Mesodermal cell (in vitro differentiated cells): Measurements from ENCODE around the gene ARMC9.

ENCODE experiments used
- H3K27ac ChIP-seq: 2 replicates; pipeline ENCODE4 v1.7.0; 2013; ENCODE audit warnings: mild to moderate bottlenecking, low read depth, low read length, moderate library complexity; ENCODE audit not compliant: severe bottlenecking
- H3K36me3 ChIP-seq: 2 replicates; pipeline ENCODE4 v1.7.1; 2013; ENCODE audit warnings: mild to moderate bottlenecking, low read length, moderate library complexity; ENCODE audit not compliant: control insufficient read depth, insufficient read depth
- H3K4me1 ChIP-seq: one replicate; pipeline ENCODE4 v1.7.1; 2013; ENCODE audit warnings: mild to moderate bottlenecking, low read length; ENCODE audit not compliant: insufficient read depth, control insufficient read depth, poor library complexity, severe bottlenecking
- H3K4me3 ChIP-seq: 2 replicates; pipeline ENCODE4 v1.7.0; 2013; ENCODE audit warnings: low read length, control low read depth, mild to moderate bottlenecking; ENCODE audit not compliant: insufficient read depth, poor library complexity, severe bottlenecking; ENCODE audit errors: extremely low read depth
- H3K9me3 ChIP-seq: 2 replicates; pipeline ENCODE4 v1.7.1; 2013; ENCODE audit warnings: mild to moderate bottlenecking, low read length, moderate library complexity; ENCODE audit not compliant: control insufficient read depth
- WGBS, 2 experiments: methylation state at CpG; one replicate each; pipeline ENCODE4 v1.1.5; 2013; ENCODE audit warnings: missing lambda C conversion rate in 2 of 2; ENCODE audit not compliant: insufficient coverage in 2 of 2; 5-methylcytosine and 5-hydroxymethylcytosine counted together

ARMC9 gene

DNA sequence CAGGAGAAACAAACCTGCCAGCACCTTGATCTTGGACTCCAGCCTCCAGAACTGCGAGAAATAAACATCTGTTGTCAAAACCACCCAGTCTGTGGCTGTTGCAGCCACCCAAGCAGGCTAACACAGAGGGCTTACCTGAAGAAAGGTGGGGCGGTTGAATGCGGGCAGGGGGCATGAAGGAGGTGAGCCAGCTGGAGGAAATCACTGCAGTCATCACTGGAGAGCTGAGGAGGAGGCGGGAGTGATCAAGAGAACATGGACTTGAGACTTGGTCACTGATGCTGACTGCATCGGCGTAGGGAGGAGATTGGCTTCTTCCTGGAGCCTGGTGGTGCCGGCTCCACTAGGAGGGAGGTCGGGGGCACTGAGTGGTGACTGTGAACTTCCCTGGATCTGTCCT lies 14.6 kb upstream of the ARMC9 start:
- no peak overlapping the region for H3K27ac ChIP-seq
- WGBS, 2 experiments: 92 to 95% methylated on average over 8 of the region's 8 CpGs
- peaks cover 13% of the 10 kb centered on the region for H3K4me1 ChIP-seq
- no peak overlapping the region for H3K4me3 ChIP-seq
- no peaks in the 10 kb centered on the region for H3K36me3 ChIP-seq
- H3K9me3 ChIP-seq: no peaks in the 10 kb centered on the region

- Histone ChIP-seq H3K27ac (no peak overlapping the region), H3K36me3 (no peaks in the 10 kb centered on the region), H3K4me3 (no peak overlapping the region), H3K4me1 (peaks cover 13% of the 10 kb centered on the region), H3K9me3 (no peaks in the 10 kb centered on the region)
- 94 to 100% methylated on average over 1 to 3 of the region's 4 CpGs for WGBS, 2 experiments
Observed at GRCh38 chr2:231184319-231184718, 14.1 kb upstream of the ARMC9 start.

- WGBS, 2 experiments: 85 to 88% methylated on average over 6 to 10 of the region's 11 CpGs
- Histone ChIP-seq H3K4me3 (no peak overlapping the region), H3K27ac (no peak overlapping the region), H3K4me1 (peaks cover 11% of the 10 kb centered on the region), H3K36me3 (no peaks in the 10 kb centered on the region), H3K9me3 (no peaks in the 10 kb centered on the region)
Observed at GRCh38 chr2:231185050-231185725, 13.2 kb upstream of the ARMC9 start.

GRCh38 chr2:231185886-231186285 lies 12.5 kb upstream of the ARMC9 start:
- Histone ChIP-seq H3K27ac (no peak overlapping the region), H3K36me3 (no peaks in the 10 kb centered on the region), H3K4me1 (peaks cover 9% of the 10 kb centered on the region), H3K4me3 (no peak overlapping the region), H3K9me3 (no peaks in the 10 kb centered on the region)
- 90 to 91% methylated on average over 3 to 4 of the region's 4 CpGs for WGBS, 2 experiments

GRCh38 chr2:231186325-231186724 lies 12.1 kb upstream of the ARMC9 start:
- H3K27ac ChIP-seq: no peak overlapping the region
- H3K4me3 ChIP-seq: no peak overlapping the region
- 96 to 99% methylated on average over 5 to 7 of the region's 7 CpGs for WGBS, 2 experiments
- peaks cover 8% of the 10 kb centered on the region for H3K4me1 ChIP-seq
- H3K9me3 ChIP-seq: no peaks in the 10 kb centered on the region
- no peaks in the 10 kb centered on the region for H3K36me3 ChIP-seq

DNA sequence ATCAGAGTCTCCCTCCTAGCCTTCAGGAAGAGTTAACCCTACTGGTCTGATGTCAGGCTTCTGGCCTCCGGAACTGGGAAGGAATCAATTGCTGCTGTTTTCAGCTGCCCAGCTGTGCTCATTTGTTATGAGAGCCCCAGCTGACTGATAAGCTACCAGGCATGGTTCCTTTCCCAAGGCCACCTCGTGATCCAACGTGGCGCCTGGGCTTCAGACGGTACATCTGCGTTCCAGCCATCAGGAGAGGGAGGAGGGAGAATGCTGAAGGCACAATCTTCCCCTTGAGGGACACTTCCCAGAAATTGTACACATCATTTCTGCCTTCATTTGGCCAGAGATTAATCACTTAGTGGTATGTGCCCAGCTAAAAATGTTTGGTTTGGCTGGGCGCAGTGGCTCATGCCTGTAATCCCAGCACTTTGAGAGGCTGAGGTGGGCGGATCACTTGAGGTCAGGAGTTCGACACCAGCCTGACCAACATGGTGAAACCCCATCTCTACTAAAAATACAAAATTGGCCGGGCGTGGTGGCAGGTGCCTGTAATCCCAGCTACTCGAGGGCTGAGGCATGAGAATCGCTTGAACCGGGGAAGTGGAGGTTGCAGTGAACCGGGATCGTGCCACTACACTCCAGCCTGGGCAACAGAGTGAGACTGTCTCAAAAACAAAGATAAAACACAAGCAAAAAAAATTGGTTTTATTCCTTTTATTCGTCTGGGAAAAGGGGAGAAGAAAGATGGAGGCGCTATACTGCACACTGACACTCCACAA lies 10.5 kb upstream of the ARMC9 start:
- Histone ChIP-seq H3K9me3 (no peaks in the 10 kb centered on the region), H3K4me3 (no peak overlapping the region), H3K27ac (no peak overlapping the region), H3K4me1 (peaks cover 8% of the 10 kb centered on the region), H3K36me3 (no peaks in the 10 kb centered on the region)
- 90 to 94% methylated on average over 11 to 14 of the region's 18 CpGs for WGBS, 2 experiments

GRCh38 chr2:231188506-231189170 lies 9.8 kb upstream of the ARMC9 start:
- Histone ChIP-seq H3K4me3 (no peak overlapping the region), H3K4me1 (peaks cover 8% of the 10 kb centered on the region), H3K27ac (no peak overlapping the region), H3K36me3 (no peaks in the 10 kb centered on the region), H3K9me3 (no peaks in the 10 kb centered on the region)
- 67 to 100% methylated on average over 1 to 2 of the region's 6 CpGs for WGBS, 2 experiments

- Histone ChIP-seq H3K9me3 (no peaks in the 10 kb centered on the region), H3K4me3 (no peak overlapping the region), H3K27ac (no peak overlapping the region), H3K36me3 (no peaks in the 10 kb centered on the region), H3K4me1 (peaks cover 8% of the 10 kb centered on the region)
- 93 to 98% methylated on average over 7 to 8 of the region's 8 CpGs for WGBS, 2 experiments
Observed at GRCh38 chr2:231189171-231189530, 9.3 kb upstream of the ARMC9 start.

DNA sequence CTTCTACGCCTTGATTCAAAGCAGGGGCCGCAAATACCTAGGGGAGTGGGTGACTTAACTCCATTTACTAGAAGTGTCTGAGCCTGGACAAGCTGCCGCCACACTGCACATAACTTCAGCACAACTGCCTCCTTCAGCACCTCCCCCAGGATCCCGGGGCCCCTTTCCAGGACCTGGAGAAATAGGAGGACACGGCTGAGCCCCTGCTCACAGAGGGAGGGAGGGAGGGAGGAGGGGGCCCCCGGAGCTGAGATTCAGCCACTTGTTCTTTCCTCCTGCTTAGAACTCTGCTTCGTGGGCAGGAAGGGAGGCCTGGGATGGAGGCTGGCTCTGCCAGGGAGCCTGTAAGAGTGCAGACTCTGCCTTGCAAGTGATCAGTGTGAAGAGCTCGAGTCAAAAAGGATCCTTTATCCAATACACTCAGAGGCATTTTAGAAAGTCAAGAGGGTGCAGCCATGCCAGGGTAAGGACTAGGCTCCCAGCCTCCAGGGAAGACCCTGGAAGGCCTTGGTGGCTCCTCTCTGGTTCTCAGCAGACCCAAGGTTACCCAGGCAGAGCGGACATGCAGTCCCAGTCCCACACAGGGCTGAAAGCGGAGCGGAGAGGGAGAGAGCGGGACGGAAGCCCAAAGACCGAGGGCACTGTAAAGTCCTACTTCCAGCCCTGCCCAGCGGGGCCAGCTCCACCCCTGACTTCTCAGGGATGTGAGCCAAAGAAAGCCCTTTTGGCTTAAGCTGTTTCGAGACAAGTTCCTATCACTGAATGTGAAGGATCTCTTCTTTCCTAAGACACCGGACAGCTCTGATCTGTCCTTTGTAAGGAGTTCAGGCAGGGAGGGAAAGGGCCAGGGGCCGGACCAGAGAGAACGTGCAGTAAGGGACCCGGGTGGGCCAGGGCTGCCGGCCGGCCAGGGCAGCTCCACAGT lies 8.6 kb upstream of the ARMC9 start:
- Histone ChIP-seq H3K36me3 (no peaks in the 10 kb centered on the region), H3K27ac (peak overlapping the region; percentile 24), H3K4me1 (peaks cover 8% of the 10 kb centered on the region), H3K4me3 (no peak overlapping the region), H3K9me3 (no peaks in the 10 kb centered on the region)
- WGBS, 2 experiments: 70 to 79% methylated on average over 12 to 16 of the region's 22 CpGs

GRCh38 chr2:231190531-231191197 lies 7.8 kb upstream of the ARMC9 start:
- H3K4me1 ChIP-seq: peaks cover 8% of the 10 kb centered on the region
- H3K4me3 ChIP-seq: no peak overlapping the region
- H3K36me3 ChIP-seq: no peaks in the 10 kb centered on the region
- H3K9me3 ChIP-seq: no peaks in the 10 kb centered on the region
- H3K27ac ChIP-seq: peak overlapping the region; percentile 24
- 44 to 53% methylated on average over 24 to 42 of the region's 42 CpGs for WGBS, 2 experiments
